HEK293 (cell line): ENCODE results near the gene PTGER2.

Experiments used
- ELK4 ChIP-seq: IDR thresholded peaks from 2 replicates; pipeline ENCODE4 v1.6.1; 2011; ENCODE audit warnings: mild to moderate bottlenecking, low read depth, low read length, borderline replicate concordance
- GLIS1 ChIP-seq: fragments of 450-650 bp; formaldehyde crosslinking; IDR thresholded peaks from 2 replicates; pipeline ENCODE4 v1.5.1; 2016; ENCODE audit warnings: missing biosample characterization, missing genetic modification characterization
- HIC1 ChIP-seq: fragments of 450-650 bp; formaldehyde crosslinking; IDR thresholded peaks from 2 replicates; pipeline ENCODE4 v1.5.1; 2016; ENCODE audit warnings: missing biosample characterization, missing genetic modification characterization
- KLF9 ChIP-seq: fragments of 450-650 bp; formaldehyde crosslinking; IDR thresholded peaks from 2 replicates; pipeline ENCODE4 v1.5.1; 2016; ENCODE audit warnings: missing biosample characterization, missing genetic modification characterization, low read depth
- SALL2 ChIP-seq: fragments of 450-650 bp; formaldehyde crosslinking; IDR thresholded peaks from 2 replicates; pipeline ENCODE4 v1.5.0; 2017; ENCODE audit warnings: missing biosample characterization, mild to moderate bottlenecking, missing genetic modification characterization, borderline replicate concordance
- SP3 ChIP-seq: fragments of 450-650 bp; formaldehyde crosslinking; IDR thresholded peaks from 2 replicates; pipeline ENCODE4 v1.5.1; 2016; ENCODE audit warnings: missing biosample characterization, missing genetic modification characterization
- ZBTB48 ChIP-seq: fragments of 450-650 bp; formaldehyde crosslinking; IDR thresholded peaks from 2 replicates; pipeline ENCODE4 v1.5.1; 2016; ENCODE audit warnings: missing biosample characterization, missing genetic modification characterization
- ZNF274 ChIP-seq, 2 experiments: fragments of 200-500 bp in 1 of 2; fragments of 450-650 bp in 1 of 2; sonication (Bioruptor generic) in 1 of 2; formaldehyde crosslinking in 1 of 2; IDR thresholded peaks; 2 replicates each; pipeline versions ENCODE4 v1.5.1 to v1.6.1; 2014 to 2016; ENCODE audit warnings: borderline replicate concordance in 1 of 2, inconsistent platforms in 1 of 2, low read length in 1 of 2, missing biosample characterization in 1 of 2, missing genetic modification characterization in 1 of 2
- ZNF280D ChIP-seq: fragments of 450-650 bp; formaldehyde crosslinking; IDR thresholded peaks from 2 replicates; pipeline ENCODE4 v1.5.1; 2016; ENCODE audit warnings: missing biosample characterization, missing genetic modification characterization
- ZNF292 ChIP-seq: fragments of 450-650 bp; formaldehyde crosslinking; IDR thresholded peaks from 2 replicates; pipeline ENCODE4 v1.5.1; 2016; ENCODE audit warnings: low read depth, missing biosample characterization, missing genetic modification characterization, borderline replicate concordance
- ZNF404 ChIP-seq: fragments of 450-650 bp; formaldehyde crosslinking; IDR thresholded peaks from 2 replicates; pipeline ENCODE4 v1.5.1; 2017; ENCODE audit warnings: missing biosample characterization, missing genetic modification characterization
- ZNF510 ChIP-seq: fragments of 450-650 bp; formaldehyde crosslinking; IDR thresholded peaks from 2 replicates; pipeline ENCODE4 v1.5.1; 2018; ENCODE audit warnings: mild to moderate bottlenecking, missing genetic modification characterization, missing biosample characterization; ENCODE audit not compliant: insufficient replicate concordance
- ZNF549 ChIP-seq: fragments of 450-650 bp; IDR thresholded peaks from 2 replicates; pipeline ENCODE4 v1.5.1; 2018; ENCODE audit warnings: missing biosample characterization, missing genetic modification characterization, mild to moderate bottlenecking, inconsistent platforms, moderate library complexity
- ZNF561 ChIP-seq: fragments of 450-650 bp; IDR thresholded peaks from 2 replicates; pipeline ENCODE4 v1.5.1; 2018; ENCODE audit warnings: missing biosample characterization, missing genetic modification characterization, borderline replicate concordance
- ZNF596 ChIP-seq: fragments of 450-650 bp; IDR thresholded peaks from 2 replicates; pipeline ENCODE4 v1.5.0; 2018; ENCODE audit warnings: missing biosample characterization, mild to moderate bottlenecking, missing genetic modification characterization, moderate library complexity
- ZNF624 ChIP-seq: fragments of 450-650 bp; formaldehyde crosslinking; IDR thresholded peaks from 2 replicates; pipeline ENCODE4 v1.5.1; 2017; ENCODE audit warnings: missing biosample characterization, missing genetic modification characterization
- ZNF626 ChIP-seq: fragments of 450-650 bp; sonication (Bioruptor Pico); formaldehyde crosslinking; IDR thresholded peaks from 2 replicates; pipeline ENCODE4 v1.5.1; 2018; ENCODE audit warnings: missing biosample characterization, missing genetic modification characterization, inconsistent platforms
- ZNF768 ChIP-seq: fragments of 450-650 bp; formaldehyde crosslinking; IDR thresholded peaks from 2 replicates; pipeline ENCODE4 v1.5.1; 2018; ENCODE audit warnings: missing biosample characterization, mild to moderate bottlenecking, missing genetic modification characterization
- ZSCAN16 ChIP-seq: fragments of 450-650 bp; formaldehyde crosslinking; IDR thresholded peaks from 2 replicates; pipeline ENCODE4 v1.5.1; 2016; ENCODE audit warnings: missing biosample characterization, missing genetic modification characterization
- ZSCAN4 ChIP-seq: fragments of 450-650 bp; formaldehyde crosslinking; IDR thresholded peaks from 2 replicates; pipeline ENCODE4 v1.5.1; 2017; ENCODE audit warnings: missing biosample characterization, missing genetic modification characterization
- ZSCAN5A ChIP-seq: fragments of 450-650 bp; formaldehyde crosslinking; IDR thresholded peaks from 2 replicates; pipeline ENCODE4 v1.5.1; 2016; ENCODE audit warnings: missing biosample characterization, missing genetic modification characterization
- TF ChIP-seq, protein P1 (sequence below): fragments of 450-650 bp; formaldehyde crosslinking; IDR thresholded peaks from 2 replicates; pipeline ENCODE4 v1.5.0; 2017; ENCODE audit warnings: missing biosample characterization, missing genetic modification characterization, borderline replicate concordance
- TF ChIP-seq, protein P2 (sequence below): fragments of 450-650 bp; formaldehyde crosslinking; IDR thresholded peaks from 2 replicates; pipeline ENCODE4 v1.5.1; 2017; ENCODE audit warnings: missing biosample characterization, missing genetic modification characterization

The PTGER2 gene

GRCh38 chr14:52313903-52314594 is at the start of gene PTGER2 (continued):
- no peak for TF ChIP-seq ZSCAN4 (tag by site-specific recombination)
- TF ChIP-seq ZNF404 (tag by site-specific recombination): no peak
- peak; percentile 93 for TF ChIP-seq GLIS1
- no peak for TF ChIP-seq ZBTB48 (tag by site-specific recombination)
- TF ChIP-seq ZSCAN16 (tag by site-specific recombination): no peak
- TF ChIP-seq ZNF549 (tag by site-specific recombination): no peak
- TF ChIP-seq ZNF596 (tag by site-specific recombination): no peak
- TF ChIP-seq ZNF292 (tag by site-specific recombination): no peak
- TF ChIP-seq ELK4: no peak
- TF ChIP-seq SALL2: no peak
- TF ChIP-seq, protein P1, sequence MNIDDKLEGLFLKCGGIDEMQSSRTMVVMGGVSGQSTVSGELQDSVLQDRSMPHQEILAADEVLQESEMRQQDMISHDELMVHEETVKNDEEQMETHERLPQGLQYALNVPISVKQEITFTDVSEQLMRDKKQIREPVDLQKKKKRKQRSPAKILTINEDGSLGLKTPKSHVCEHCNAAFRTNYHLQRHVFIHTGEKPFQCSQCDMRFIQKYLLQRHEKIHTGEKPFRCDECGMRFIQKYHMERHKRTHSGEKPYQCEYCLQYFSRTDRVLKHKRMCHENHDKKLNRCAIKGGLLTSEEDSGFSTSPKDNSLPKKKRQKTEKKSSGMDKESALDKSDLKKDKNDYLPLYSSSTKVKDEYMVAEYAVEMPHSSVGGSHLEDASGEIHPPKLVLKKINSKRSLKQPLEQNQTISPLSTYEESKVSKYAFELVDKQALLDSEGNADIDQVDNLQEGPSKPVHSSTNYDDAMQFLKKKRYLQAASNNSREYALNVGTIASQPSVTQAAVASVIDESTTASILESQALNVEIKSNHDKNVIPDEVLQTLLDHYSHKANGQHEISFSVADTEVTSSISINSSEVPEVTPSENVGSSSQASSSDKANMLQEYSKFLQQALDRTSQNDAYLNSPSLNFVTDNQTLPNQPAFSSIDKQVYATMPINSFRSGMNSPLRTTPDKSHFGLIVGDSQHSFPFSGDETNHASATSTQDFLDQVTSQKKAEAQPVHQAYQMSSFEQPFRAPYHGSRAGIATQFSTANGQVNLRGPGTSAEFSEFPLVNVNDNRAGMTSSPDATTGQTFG: no peak
- peak; percentile 77 for TF ChIP-seq ZNF561 (tag by site-specific recombination)
- peak; percentile 71; the same call in 1 of the 2 replicates for TF ChIP-seq HIC1
- TF ChIP-seq ZSCAN5A (tag by site-specific recombination): no peak
- TF ChIP-seq ZNF626 (tag by site-specific recombination): no peak
- TF ChIP-seq KLF9 (tag by site-specific recombination): peak; percentile 79
- no peak for TF ChIP-seq ZNF510 (tag by site-specific recombination)
- no peak for TF ChIP-seq ZNF624 (tag by site-specific recombination)
- TF ChIP-seq ZNF274 (IDR thresholded peaks at IDR 0.05; ENCODE audit: low read length): no peak
- TF ChIP-seq ZNF274 (tag by site-specific recombination; IDR thresholded peaks at IDR 0.05; ENCODE audit: borderline replicate concordance): no peak
- no peak for TF ChIP-seq ZNF280D
- peak; percentile 65 for TF ChIP-seq SP3 (tag by site-specific recombination)
- TF ChIP-seq ZNF768 (tag by site-specific recombination): no peak
- TF ChIP-seq, protein P2, sequence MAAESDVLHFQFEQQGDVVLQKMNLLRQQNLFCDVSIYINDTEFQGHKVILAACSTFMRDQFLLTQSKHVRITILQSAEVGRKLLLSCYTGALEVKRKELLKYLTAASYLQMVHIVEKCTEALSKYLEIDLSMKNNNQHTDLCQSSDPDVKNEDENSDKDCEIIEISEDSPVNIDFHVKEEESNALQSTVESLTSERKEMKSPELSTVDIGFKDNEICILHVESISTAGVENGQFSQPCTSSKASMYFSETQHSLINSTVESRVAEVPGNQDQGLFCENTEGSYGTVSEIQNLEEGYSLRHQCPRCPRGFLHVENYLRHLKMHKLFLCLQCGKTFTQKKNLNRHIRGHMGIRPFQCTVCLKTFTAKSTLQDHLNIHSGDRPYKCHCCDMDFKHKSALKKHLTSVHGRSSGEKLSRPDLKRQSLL (tag by site-specific recombination): peak; percentile 96
